Astrocyte (in vitro differentiated cells and primary cell): ENCODE results near the gene MROH7. TPM values are rescaled to one million over a fixed set of nuclear protein-coding genes. Genes with fewer than 3 reads are reported as not detected.

Source experiments
- DNase-seq: peaks from one replicate; pipeline ENCODE4 v3.0.0-alpha.2; 2010; ENCODE audit warnings: low read depth
- FAIRE-seq: peaks from 2 replicates; lab custom pipeline; 2011; peaks lifted over from hg19 to GRCh38; lab: Jason Lieb, UNC
- H2AFZ ChIP-seq: 2 replicates; pipeline ENCODE4 v1.6.0; 2012; ENCODE audit warnings: low read depth, low read length, inconsistent platforms
- H3K27ac ChIP-seq: 2 replicates; pipeline ENCODE4 v1.5.1; 2011; ENCODE audit warnings: low read depth, low read length, inconsistent platforms
- H3K27me3 ChIP-seq: 2 replicates; pipeline ENCODE4 v1.6.0; 2011; ENCODE audit warnings: low read length, inconsistent platforms; ENCODE audit not compliant: insufficient read depth
- H3K36me3 ChIP-seq: 2 replicates; pipeline ENCODE4 v1.5.1; 2011; ENCODE audit warnings: low read length, inconsistent platforms; ENCODE audit not compliant: insufficient read depth
- H3K4me1 ChIP-seq: 2 replicates; pipeline ENCODE4 v1.5.1; 2011; ENCODE audit warnings: low read length, inconsistent platforms; ENCODE audit not compliant: insufficient read depth
- H3K4me2 ChIP-seq: 2 replicates; pipeline ENCODE4 v1.6.0; 2012; ENCODE audit warnings: low read length, inconsistent platforms
- H3K4me3 ChIP-seq: 2 replicates; pipeline ENCODE4 v1.5.1; 2011; ENCODE audit warnings: low read depth, mild to moderate bottlenecking, low read length, inconsistent platforms; ENCODE audit not compliant: insufficient read depth
- H3K79me2 ChIP-seq: 2 replicates; pipeline ENCODE4 v1.6.0; 2012; ENCODE audit warnings: mild to moderate bottlenecking, low read length, inconsistent platforms; ENCODE audit not compliant: insufficient read depth
- H3K9ac ChIP-seq: 2 replicates; pipeline ENCODE4 v1.6.0; 2012; ENCODE audit warnings: mild to moderate bottlenecking, low read length, inconsistent platforms
- H3K9me3 ChIP-seq: 2 replicates; pipeline ENCODE4 v1.5.1; 2012; ENCODE audit warnings: low read depth, mild to moderate bottlenecking, low read length, inconsistent platforms; ENCODE audit not compliant: insufficient read depth
- H4K20me1 ChIP-seq: 2 replicates; pipeline ENCODE4 v1.6.0; 2012; ENCODE audit warnings: low read length, inconsistent platforms; ENCODE audit not compliant: insufficient read depth
- H3K27ac Mint-ChIP-seq: one replicate; pipeline ENCODE4 v1.8.0; 2021; ENCODE audit warnings: mild to moderate bottlenecking, mixed read lengths; ENCODE audit not compliant: unreplicated experiment
- H3K27me3 Mint-ChIP-seq: one replicate; pipeline ENCODE4 v1.8.0; 2021; ENCODE audit warnings: low read depth, mixed read lengths; ENCODE audit not compliant: unreplicated experiment
- H3K36me3 Mint-ChIP-seq: one replicate; pipeline ENCODE4 v1.8.0; 2021; ENCODE audit warnings: low read depth, mixed read lengths; ENCODE audit not compliant: unreplicated experiment
- H3K4me1 Mint-ChIP-seq: one replicate; pipeline ENCODE4 v1.8.0; 2021; ENCODE audit warnings: low read depth, mixed read lengths; ENCODE audit not compliant: unreplicated experiment
- H3K4me3 Mint-ChIP-seq: one replicate; pipeline ENCODE4 v1.8.0; 2021; ENCODE audit warnings: mild to moderate bottlenecking, moderate library complexity, mixed read lengths; ENCODE audit not compliant: unreplicated experiment
- H3K9me3 Mint-ChIP-seq: one replicate; pipeline ENCODE4 v1.8.0; 2021; ENCODE audit warnings: mild to moderate bottlenecking, mixed read lengths; ENCODE audit not compliant: unreplicated experiment
- CTCF ChIP-seq: IDR thresholded peaks from 2 replicates; pipeline ENCODE4 v1.5.1; 2011; ENCODE audit warnings: low read depth, mild to moderate bottlenecking, inconsistent platforms, low read length, moderate library complexity; ENCODE audit not compliant: insufficient read depth
- EZH2 ChIP-seq: IDR thresholded peaks from 2 replicates; pipeline ENCODE4 v1.6.1; 2012; ENCODE audit warnings: mild to moderate bottlenecking, low read length, inconsistent platforms; ENCODE audit not compliant: insufficient read depth
- total RNA-seq: library from RNA; stranded (reverse); gene quantifications from 2 replicates; pipeline ENCODE4 v1.2.1, GENCODE V29; 2021

Gene MROH7
- total RNA-seq, 1 donor from 2014 or later, result not detected

GRCh38 chr1:54606096-54606989 is 35.2 kb upstream of the MROH7 start:
- Histone ChIP-seq H3K9me3 (no peaks in the 10 kb centered on the region), H3K27me3 (no peaks in the 10 kb centered on the region), H3K4me1 (no peaks in the 10 kb centered on the region), H4K20me1 (no peaks in the 10 kb centered on the region), H2AFZ (no peak overlapping the region), H3K27ac (no peak overlapping the region), H3K4me3 (no peak overlapping the region), H3K4me2 (no peak overlapping the region), H3K9ac (no peak overlapping the region), H3K79me2 (no peaks in the 10 kb centered on the region), H3K36me3 (no peaks in the 10 kb centered on the region)
- no peak overlapping the region for H3K4me3 Mint-ChIP-seq
- H3K27me3 Mint-ChIP-seq, result peaks cover 23% of the 10 kb centered on the region
- DNase-seq (no peak), FAIRE-seq (no peak)
- TF ChIP-seq CTCF (no peak), EZH2 (no peak)
- peaks cover 7% of the 10 kb centered on the region for H3K4me1 Mint-ChIP-seq
- no peaks in the 10 kb centered on the region for H3K9me3 Mint-ChIP-seq
- H3K36me3 Mint-ChIP-seq, result peaks cover 4% of the 10 kb centered on the region
- H3K27ac Mint-ChIP-seq, result no peak overlapping the region

GRCh38 chr1:54606990-54607325 is 34.6 kb upstream of the MROH7 start:
- Histone ChIP-seq H3K27me3 (no peaks in the 10 kb centered on the region), H3K9me3 (no peaks in the 10 kb centered on the region), H3K4me3 (no peak overlapping the region), H3K9ac (no peak overlapping the region), H3K36me3 (no peaks in the 10 kb centered on the region), H4K20me1 (no peaks in the 10 kb centered on the region), H3K4me1 (no peaks in the 10 kb centered on the region), H3K27ac (no peak overlapping the region), H2AFZ (no peak overlapping the region), H3K79me2 (no peaks in the 10 kb centered on the region), H3K4me2 (no peak overlapping the region)
- FAIRE-seq (no peak), DNase-seq (no peak)
- Mint-ChIP-seq H3K4me1 (peaks cover 7% of the 10 kb centered on the region), H3K4me3 (no peak overlapping the region), H3K27me3 (peaks cover 21% of the 10 kb centered on the region), H3K27ac (no peak overlapping the region), H3K9me3 (no peaks in the 10 kb centered on the region), H3K36me3 (peaks cover 4% of the 10 kb centered on the region)
- TF ChIP-seq EZH2, result no peak
- no peak for TF ChIP-seq CTCF
